Activated naive CD4-positive, alpha-beta T cell treated with anti-CD3 and anti-CD28 coated beads, Interleukin-2, amount 50 U/mL, for 16 hours (primary cell): ENCODE results near the gene NTN5.
A peak's percentile ranks its signal among the peaks of the same experiment; 100 is the strongest.
"Not testable (repeated sequence)": the region's sequence is repeated elsewhere in the genome, so short reads cannot be mapped to it uniquely, and the experiment has no call there.

ENCODE experiments used
- DNase-seq: peaks from one replicate; pipeline ENCODE4 v3.0.0-alpha.2; 2020

The NTN5 gene

GRCh38 chr19:48669903-48670668 is 2.7 kb downstream of the NTN5 start:
- no peak for DNase-seq

DNA sequence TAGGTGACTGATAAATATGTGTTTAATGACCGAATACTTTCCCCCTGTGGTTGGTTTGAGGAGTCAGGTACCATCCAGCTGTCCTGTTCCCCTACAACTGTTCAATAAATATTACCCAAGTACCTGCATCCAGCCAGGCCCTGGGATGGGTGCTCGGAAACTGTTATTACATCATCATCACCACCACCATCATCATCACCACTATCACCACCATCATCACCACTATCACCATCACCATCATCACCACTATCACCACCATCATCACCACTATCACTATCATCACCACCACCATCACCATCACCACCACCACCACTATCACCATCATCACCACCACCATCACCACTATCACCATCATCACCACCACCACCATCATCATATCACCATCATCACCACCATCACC is 4.1 kb downstream of the NTN5 start:
- no peak for DNase-seq

GRCh38 chr19:48668332-48668731 is 4.5 kb downstream of the NTN5 start:
- no peak for DNase-seq

GRCh38 chr19:48665786-48666185 is 7.0 kb downstream of the NTN5 start:
- no peak for DNase-seq

GRCh38 chr19:48664476-48664875 is 8.3 kb downstream of the NTN5 start:
- no peak for DNase-seq

DNA sequence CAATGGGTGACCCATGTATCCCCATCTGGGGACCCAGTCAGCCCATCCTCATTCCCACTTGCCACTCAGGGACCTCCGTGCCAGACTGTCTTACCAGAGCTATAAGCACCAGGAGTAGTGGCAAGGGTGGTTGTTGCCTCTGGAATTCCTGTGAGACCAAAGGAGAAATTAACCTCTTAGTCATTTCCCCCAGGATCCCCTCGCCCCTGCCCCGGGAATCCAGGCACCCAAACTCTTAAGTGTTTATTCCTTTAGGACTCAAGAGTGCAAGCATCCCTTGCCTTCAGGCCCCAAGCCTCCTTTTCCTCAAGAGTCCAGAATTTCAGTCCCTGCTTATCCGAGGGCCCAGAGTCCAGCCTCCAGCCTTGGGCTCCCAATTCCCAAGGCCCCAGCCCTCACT is 9.2 kb downstream of the NTN5 start:
- DNase-seq = no peak

DNA sequence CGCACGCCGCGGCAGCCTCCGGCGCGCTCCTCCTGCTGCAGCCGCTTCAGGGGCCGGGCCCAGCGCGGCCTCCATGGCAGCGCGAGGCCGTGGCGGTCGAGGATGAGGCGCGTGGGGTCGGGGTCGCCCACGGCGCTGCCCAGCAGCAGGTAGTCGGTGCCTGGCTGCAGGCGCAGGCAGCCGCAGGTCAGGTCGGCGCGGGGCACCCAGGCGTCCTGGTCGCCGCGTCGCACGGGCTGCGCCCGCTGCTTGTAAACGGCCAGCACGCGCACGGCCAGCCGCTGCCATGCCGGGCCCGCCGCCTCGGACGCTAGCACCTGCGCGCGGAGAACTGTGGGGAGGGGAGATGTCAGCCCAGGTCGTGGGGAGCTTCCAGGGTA is 11.1 kb downstream of the NTN5 start:
- no peak for DNase-seq

- peak; percentile 80 for DNase-seq
Measured at GRCh38 chr19:48660852-48661710, 11.7 kb downstream of the NTN5 start.

GRCh38 chr19:48659768-48660167 is 13.0 kb downstream of the NTN5 start:
- no peak for DNase-seq

DNA sequence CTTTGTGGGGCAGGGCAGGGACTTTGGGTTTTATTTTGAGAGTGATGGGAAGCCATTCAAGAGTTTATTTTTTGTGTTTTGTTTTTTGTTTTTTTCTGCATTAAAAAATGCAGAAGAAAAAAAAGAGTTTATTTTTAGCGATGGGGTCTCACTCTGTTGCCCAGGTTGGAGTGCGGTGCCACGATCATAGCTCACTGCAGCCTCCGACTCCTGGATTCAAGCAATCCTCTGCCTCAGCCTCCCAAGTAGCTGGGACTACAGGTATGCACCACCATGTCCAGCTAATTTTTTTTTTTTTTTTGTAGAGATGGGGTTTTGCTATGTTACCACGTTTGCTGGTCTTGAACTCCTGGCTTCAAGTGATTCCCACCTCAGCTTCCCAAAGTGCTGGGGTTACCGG is 14.3 kb downstream of the NTN5 start:
- no peak for DNase-seq

DNA sequence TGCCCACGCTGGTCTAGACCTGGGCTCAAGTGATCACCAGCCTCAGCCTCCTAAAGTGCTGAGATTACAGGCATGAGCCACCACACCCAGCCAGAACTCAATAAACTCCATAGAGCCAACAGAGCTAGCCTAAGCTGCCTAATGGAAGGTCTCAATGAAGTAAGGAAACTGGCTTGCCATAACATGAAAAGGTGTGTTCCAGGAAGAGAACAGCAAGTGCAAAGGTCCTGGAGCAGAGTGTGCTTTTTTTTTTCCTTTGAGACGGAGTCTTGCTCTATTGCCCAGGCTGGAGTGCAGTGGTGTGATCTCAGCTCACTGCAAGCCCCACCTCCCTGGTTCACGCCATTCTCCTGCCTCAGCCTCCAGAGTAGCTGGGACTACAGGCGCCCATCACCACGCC is 15.0 kb downstream of the NTN5 start:
- DNase-seq = not testable (repeated sequence)

DNA sequence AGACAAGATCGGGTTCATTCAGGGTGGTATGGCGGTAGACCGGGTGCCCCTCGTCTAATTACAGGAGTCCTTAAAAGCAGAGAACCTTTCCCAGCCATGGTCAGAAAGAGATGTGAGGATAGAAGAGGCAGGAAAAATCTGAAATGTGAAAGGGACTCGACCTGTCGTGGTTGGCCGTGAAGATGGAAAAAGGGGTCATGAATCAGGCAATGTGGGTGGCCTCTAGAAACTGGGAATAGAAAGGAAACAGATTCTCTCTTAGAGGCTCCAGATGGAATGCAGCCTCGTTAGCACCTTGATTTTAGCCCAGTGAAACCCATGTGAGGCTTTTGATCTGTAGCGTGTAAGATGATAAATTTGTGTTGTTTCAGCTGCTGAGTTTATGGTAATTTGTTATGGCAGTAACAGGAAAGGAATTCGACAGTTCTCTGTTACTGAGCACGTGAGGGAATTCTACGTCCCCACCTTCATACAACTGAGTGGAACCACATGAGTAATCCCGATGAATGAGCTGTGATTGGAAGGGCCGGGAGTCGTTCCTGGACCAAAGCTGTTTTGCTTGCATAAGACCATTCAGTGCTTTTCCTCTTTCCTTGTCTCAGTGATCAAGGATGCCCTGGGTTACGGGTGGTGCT is 15.9 kb downstream of the NTN5 start:
- no peak for DNase-seq

GRCh38 chr19:48654299-48655059 is 18.3 kb downstream of the NTN5 start:
- DNase-seq = no peak

GRCh38 chr19:48651683-48652048 is 21.2 kb downstream of the NTN5 start:
- no peak for DNase-seq

DNA sequence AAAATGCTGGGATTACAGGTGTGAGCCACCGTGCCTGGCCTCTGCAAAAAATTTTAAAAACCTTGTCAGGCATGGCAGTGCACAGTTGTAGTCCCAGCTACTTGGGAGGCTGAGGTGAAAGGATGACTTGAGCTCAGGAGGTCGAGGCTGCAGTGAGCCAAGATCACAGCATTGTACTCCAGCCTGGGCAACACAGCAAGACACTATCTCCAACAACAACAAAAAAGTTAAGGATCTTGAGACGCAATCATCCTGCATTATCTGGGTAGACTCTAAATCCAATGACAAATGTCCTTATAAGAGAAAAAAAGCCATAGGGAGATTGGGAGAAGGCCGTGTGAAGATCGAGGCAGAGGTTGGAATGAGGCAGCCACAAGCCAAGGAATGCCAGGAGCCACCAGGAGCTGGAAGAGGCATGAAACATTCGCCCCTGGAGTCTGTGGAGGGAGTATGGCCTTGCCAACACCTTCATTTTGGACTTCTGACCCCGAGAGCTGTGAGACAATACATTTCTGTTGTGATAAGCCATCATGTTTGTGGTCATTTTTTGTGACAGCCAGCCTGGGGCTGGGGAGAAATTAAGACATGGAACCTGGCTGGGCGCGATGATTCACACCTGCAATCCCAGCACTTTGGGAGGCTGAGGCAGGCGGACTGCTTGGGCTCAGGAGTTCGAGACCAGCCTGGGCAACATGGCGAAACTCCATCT is 21.7 kb downstream of the NTN5 start:
- DNase-seq = no peak

GRCh38 chr19:48648134-48648533 is 24.7 kb downstream of the NTN5 start:
- DNase-seq = no peak

- no peak for DNase-seq
Measured at GRCh38 chr19:48646722-48647216, 26.0 kb downstream of the NTN5 start.

GRCh38 chr19:48646001-48646721 is 26.7 kb downstream of the NTN5 start, which contains the start of gene CA11:
Gene CA11, minus strand, starts transcription at chr19:48646187. Its CDS starts 555 bp downstream, at chr19:48645632.
- peak; percentile 92 for DNase-seq

DNA sequence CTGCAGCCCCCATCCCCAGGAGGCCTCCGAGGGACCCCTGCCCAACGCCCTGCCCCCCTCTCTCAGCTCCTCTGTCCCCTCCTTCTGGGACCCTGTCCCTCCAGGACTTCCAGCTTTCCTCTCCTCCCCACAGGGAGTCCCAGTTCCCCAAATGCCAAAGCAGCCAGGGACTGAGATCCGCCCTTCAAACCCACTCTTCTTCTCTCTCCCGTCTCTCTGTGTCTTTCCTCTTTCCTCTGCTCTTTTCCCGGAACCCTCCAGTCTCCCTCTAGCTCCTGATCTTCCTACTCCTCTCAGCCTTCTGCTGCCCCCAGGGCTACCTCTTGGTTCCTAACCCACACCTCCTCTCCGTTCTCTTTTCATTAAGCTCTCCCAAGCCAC is 27.2 kb downstream of the NTN5 start:
- DNase-seq = no peak

DNA sequence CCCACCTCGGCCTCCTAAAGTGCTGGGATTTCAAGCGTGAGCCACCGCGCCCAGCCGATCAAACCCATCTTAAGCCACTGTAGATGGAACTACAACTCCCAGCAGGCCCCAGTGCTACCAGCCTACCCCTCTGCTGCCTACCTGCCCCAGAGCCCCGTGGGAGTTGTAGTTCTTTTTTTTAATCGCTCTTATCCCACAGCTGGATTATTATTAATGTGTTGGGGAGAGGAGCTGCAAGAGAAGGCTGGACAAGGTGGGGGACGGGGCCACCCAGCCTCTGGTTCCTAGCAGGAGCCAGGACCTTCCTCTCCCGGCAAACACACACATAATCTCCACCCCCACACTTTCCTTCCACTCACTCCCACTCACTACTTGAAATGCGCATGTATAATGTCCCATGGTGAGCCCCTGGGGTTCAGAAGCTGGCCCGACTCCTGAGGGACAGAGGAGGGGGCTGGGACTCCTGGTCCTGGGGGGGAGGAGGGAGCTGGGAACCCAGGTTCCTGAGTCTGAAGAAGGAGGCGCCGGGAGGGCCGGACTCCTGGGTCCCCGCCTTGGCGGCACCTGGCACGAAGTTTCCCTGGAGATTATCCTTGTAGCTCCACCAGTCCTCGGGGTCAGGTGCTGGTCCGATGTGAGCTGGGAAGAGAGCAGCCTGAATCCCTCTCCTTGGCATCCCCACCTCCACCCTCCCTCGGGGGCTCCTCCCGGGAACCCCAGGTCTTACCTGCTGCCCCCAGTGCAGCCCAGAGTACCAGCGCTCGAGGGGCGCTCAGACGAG is 27.8 kb downstream of the NTN5 start:
- DNase-seq = peak; percentile 75

DNA sequence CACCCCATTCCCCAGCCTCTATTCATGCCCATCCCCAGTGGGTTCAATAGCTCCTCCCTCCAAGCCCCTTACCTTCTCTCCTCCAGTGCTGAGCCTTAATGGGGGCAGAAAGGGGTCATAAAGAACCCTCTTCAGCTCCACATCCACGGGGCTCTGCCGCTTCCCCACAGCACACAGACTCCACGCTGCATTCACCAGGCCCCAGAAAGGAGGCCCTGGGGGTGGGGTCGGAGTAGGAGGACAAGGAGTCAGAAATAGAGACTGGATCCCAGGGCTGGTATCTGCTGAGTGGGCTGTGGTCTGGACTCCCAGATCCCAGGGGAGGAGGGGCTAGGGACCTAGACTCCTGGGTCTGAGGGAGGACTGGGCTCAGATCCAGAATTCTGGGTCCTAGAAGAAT is 28.5 kb downstream of the NTN5 start:
- DNase-seq = no peak
